Caco-2 (cell line): ENCODE results near the gene DNAJA3. TPM values are rescaled to one million over a fixed set of nuclear protein-coding genes. Genes with fewer than 3 reads are reported as not detected.
A peak's percentile ranks its signal among the peaks of the same experiment; 100 is the strongest.

Experiments used
- BruUV-seq: library from RNA; stranded (reverse); fragments of 400-500 nt; replicated peaks from 2 replicates; lab custom pipeline; 2021; lab: Mats Ljungman, UMichigan
- CTCF ChIA-PET: fragments of 300-600 bp; sonication (Branson Sonifier 250); formaldehyde crosslinking; loops from one replicate; lab custom pipeline; 2022; ENCODE audit warnings: antibody characterized with exemption; lab: Charles Lee
- POLR2A ChIA-PET: fragments of 300-600 bp; sonication (Branson Sonifier 250); formaldehyde crosslinking; loops from one replicate; lab custom pipeline; 2022; ENCODE audit warnings: antibody characterized with exemption; lab: Charles Lee
- DNase-seq, 2 experiments: peaks; one replicate each; pipeline versions ENCODE4 v3.0.0 to v3.0.0-alpha.2; 2020 to 2022
- H3K27me3 ChIP-seq: replicated peaks from 2 replicates; pipeline ENCODE4 v1.6.0; 2011; ENCODE audit warnings: low read length; ENCODE audit not compliant: control insufficient read depth, insufficient read depth
- H3K36me3 ChIP-seq: 2 replicates; pipeline ENCODE4 v1.5.1; 2011; ENCODE audit warnings: low read length; ENCODE audit not compliant: control insufficient read depth, insufficient read depth
- H3K4me1 ChIP-seq: fragments of 250-450 bp; sonication (Bioruptor Pico); 2 replicates; pipeline ENCODE4 v1.5.1; 2020; ENCODE audit warnings: mild to moderate bottlenecking
- H3K4me3 ChIP-seq: 2 replicates; pipeline ENCODE4 v1.5.1; 2011; ENCODE audit warnings: low read depth, mild to moderate bottlenecking, control low read depth, low read length
- H3K9me3 ChIP-seq: fragments of 250-450 bp; sonication (Bioruptor Pico); 2 replicates; pipeline ENCODE4 v1.5.1; 2020; ENCODE audit warnings: mild to moderate bottlenecking, moderate library complexity
- H3K27ac Mint-ChIP-seq: one replicate; pipeline ENCODE4 v1.8.0; 2022; ENCODE audit warnings: mixed read lengths; ENCODE audit not compliant: unreplicated experiment
- H3K27me3 Mint-ChIP-seq: one replicate; pipeline ENCODE4 v1.8.0; 2022; ENCODE audit warnings: mixed read lengths; ENCODE audit not compliant: insufficient read depth, unreplicated experiment
- H3K36me3 Mint-ChIP-seq: one replicate; pipeline ENCODE4 v1.8.0; 2022; ENCODE audit warnings: mild to moderate bottlenecking, mixed read lengths; ENCODE audit not compliant: insufficient read depth, unreplicated experiment
- H3K4me1 Mint-ChIP-seq: one replicate; pipeline ENCODE4 v1.8.0; 2022; ENCODE audit warnings: low read depth, mixed read lengths; ENCODE audit not compliant: unreplicated experiment
- H3K4me3 Mint-ChIP-seq: one replicate; pipeline ENCODE4 v1.8.0; 2022; ENCODE audit warnings: mild to moderate bottlenecking, moderate library complexity, mixed read lengths; ENCODE audit not compliant: unreplicated experiment
- H3K9me3 Mint-ChIP-seq: one replicate; pipeline ENCODE4 v1.8.0; 2022; ENCODE audit warnings: mixed read lengths; ENCODE audit not compliant: unreplicated experiment
- intact Hi-C: fragments of 100-400 bp; cut with micrococcal nuclease; formaldehyde crosslinking; loops from one replicate; pipeline ENCODE4 v1.10.0; 2022; ENCODE audit not compliant: unreplicated experiment
- total RNA-seq: library from RNA; stranded (reverse); gene quantifications from 2 replicates; pipeline ENCODE4 v1.2.3, GENCODE V29; 2022
- TF ChIP-seq, protein P1 (sequence below), 2 experiments: fragments of 200-600 bp in 1 of 2; IDR thresholded peaks; 1 replicate in 1 of 2; 2 replicates in 1 of 2; pipeline versions ENCODE4 v1.5.1 to v1.8.0; 2011 to 2022; ENCODE audit warnings: antibody characterized with exemption in 1 of 2, control low read depth in 1 of 2, inconsistent platforms in 1 of 2, low read depth in 1 of 2, low read length in 1 of 2, mild to moderate bottlenecking in 1 of 2, moderate library complexity in 1 of 2; ENCODE audit not compliant: insufficient read depth in 1 of 2, severe bottlenecking in 1 of 2, unreplicated experiment in 1 of 2

DNAJA3 gene
- total RNA-seq, 1 experiment from 2014 or later = 77.1 TPM

- H3K36me3 Mint-ChIP-seq = peaks cover 9% of the 10 kb centered on the region
- no peaks in the 10 kb centered on the region for H3K4me1 Mint-ChIP-seq
- H3K4me1 ChIP-seq = peaks cover 5% of the 10 kb centered on the region
- POLR2A ChIA-PET = interaction anchor here (0.7 kb wide), 4 partner anchors 12 to 326 kb away, joined by 3 to 7 read pairs (median 4); partner anchors contain the start of genes CDIP1 and ROGDI
- no peaks in the 10 kb centered on the region for H3K27me3 ChIP-seq
- H3K4me3 Mint-ChIP-seq = peak within 1 kb of the TSS; percentile 90
- H3K36me3 ChIP-seq = no peaks in the 10 kb centered on the region
- BruUV-seq = no TSS peak
- DNase-seq = peak; percentile 94 to 96
- H3K4me3 ChIP-seq = peak within 1 kb of the TSS; percentile 72
- CTCF ChIA-PET = interaction anchor here (1.2 to 1.8 kb wide), 3 partner anchors 11 to 99 kb away, joined by 3 to 10 read pairs (median 5); no protein-coding TSS in a partner anchor
- H3K27me3 Mint-ChIP-seq = no peaks in the 10 kb centered on the region
- intact Hi-C loops = loop anchor here (2.0 to 5.0 kb wide), 2 partner anchors 25 to 49 kb away; partner anchors contain the start of gene DNAJA3
- H3K9me3 Mint-ChIP-seq = no peaks in the 10 kb centered on the region
- no peaks in the 10 kb centered on the region for H3K9me3 ChIP-seq
- TF ChIP-seq, protein P1, sequence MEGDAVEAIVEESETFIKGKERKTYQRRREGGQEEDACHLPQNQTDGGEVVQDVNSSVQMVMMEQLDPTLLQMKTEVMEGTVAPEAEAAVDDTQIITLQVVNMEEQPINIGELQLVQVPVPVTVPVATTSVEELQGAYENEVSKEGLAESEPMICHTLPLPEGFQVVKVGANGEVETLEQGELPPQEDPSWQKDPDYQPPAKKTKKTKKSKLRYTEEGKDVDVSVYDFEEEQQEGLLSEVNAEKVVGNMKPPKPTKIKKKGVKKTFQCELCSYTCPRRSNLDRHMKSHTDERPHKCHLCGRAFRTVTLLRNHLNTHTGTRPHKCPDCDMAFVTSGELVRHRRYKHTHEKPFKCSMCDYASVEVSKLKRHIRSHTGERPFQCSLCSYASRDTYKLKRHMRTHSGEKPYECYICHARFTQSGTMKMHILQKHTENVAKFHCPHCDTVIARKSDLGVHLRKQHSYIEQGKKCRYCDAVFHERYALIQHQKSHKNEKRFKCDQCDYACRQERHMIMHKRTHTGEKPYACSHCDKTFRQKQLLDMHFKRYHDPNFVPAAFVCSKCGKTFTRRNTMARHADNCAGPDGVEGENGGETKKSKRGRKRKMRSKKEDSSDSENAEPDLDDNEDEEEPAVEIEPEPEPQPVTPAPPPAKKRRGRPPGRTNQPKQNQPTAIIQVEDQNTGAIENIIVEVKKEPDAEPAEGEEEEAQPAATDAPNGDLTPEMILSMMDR (IDR thresholded peaks at IDR 0.05; ENCODE audit: insufficient read depth in 1 of 2, low read depth in 1 of 2, low read length in 1 of 2, severe bottlenecking in 1 of 2, unreplicated experiment in 1 of 2) = peak in 1 of 2 experiments; percentile 51
- H3K27ac Mint-ChIP-seq = peak within 1 kb of the TSS; percentile 94
Measured at GRCh38 chr16:4475880-4476788, 50.5 kb downstream of the DNAJA3 start, which contains the start of gene HMOX2. HMOX2 (plus strand) TSS chr16:4476398; CDS start chr16:4505525, 29,127 bp downstream.

DNA sequence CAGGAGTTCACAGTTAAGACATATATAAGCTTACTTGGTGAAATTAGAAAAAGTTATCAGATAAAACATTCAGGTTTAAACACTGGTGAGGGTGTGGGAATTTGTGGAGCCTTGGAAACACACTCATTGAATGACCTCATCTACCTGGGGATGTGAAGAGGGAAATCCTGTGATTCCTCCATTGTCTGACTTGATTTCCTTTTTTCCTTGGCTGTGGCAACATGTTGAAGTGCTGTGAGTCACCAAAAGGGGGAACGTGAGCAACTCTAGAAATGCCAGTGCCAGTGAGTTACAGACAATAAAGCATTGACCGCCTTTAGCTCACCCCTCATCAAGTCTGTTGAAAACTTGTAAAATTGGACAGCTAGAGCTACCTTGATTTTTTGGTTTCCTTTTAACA lies 52.3 kb downstream of the DNAJA3 start:
- no TSS peak for BruUV-seq
- DNase-seq = no peak
- TF ChIP-seq, protein P1 (IDR thresholded peaks at IDR 0.05; ENCODE audit: insufficient read depth in 1 of 2, low read depth in 1 of 2, low read length in 1 of 2, severe bottlenecking in 1 of 2, unreplicated experiment in 1 of 2) = no peak
- Mint-ChIP-seq H3K4me3 (peak overlapping the region; percentile 90), H3K27me3 (no peaks in the 10 kb centered on the region), H3K27ac (peak overlapping the region; percentile 70), H3K4me1 (no peaks in the 10 kb centered on the region), H3K9me3 (no peaks in the 10 kb centered on the region), H3K36me3 (peaks cover 17% of the 10 kb centered on the region)
- Histone ChIP-seq H3K4me1 (peaks cover 5% of the 10 kb centered on the region), H3K4me3 (no peak overlapping the region), H3K36me3 (no peaks in the 10 kb centered on the region), H3K9me3 (no peaks in the 10 kb centered on the region), H3K27me3 (no peaks in the 10 kb centered on the region)
- intact Hi-C loops = loop anchor here (2.0 to 5.0 kb wide), 2 partner anchors 23 to 51 kb away; partner anchors contain the start of gene DNAJA3
- POLR2A ChIA-PET = interaction anchor here (0.5 kb wide), 1 partner anchor 205 kb away, joined by 8 read pairs; the partner anchor contains the start of gene TFAP4
- CTCF ChIA-PET = interaction anchor here (0.9 to 1.1 kb wide), 2 partner anchors 61 to 172 kb away, joined by 3 to 4 read pairs; partner anchors contain the start of gene CDIP1

GRCh38 chr16:4481526-4481925 lies 55.9 kb downstream of the DNAJA3 start:
- Histone ChIP-seq H3K36me3 (no peaks in the 10 kb centered on the region; the same call in 1 of the 2 replicates), H3K4me3 (no peak overlapping the region), H3K9me3 (no peaks in the 10 kb centered on the region), H3K27me3 (no peaks in the 10 kb centered on the region), H3K4me1 (peaks cover 5% of the 10 kb centered on the region; the same call in 1 of the 2 replicates)
- intact Hi-C loops = no loop called here
- POLR2A ChIA-PET = no interaction called here
- H3K4me1 Mint-ChIP-seq = peaks cover 6% of the 10 kb centered on the region
- CTCF ChIA-PET = no interaction called here
- DNase-seq = no peak
- no peaks in the 10 kb centered on the region for H3K27me3 Mint-ChIP-seq
- H3K27ac Mint-ChIP-seq = no peak overlapping the region
- H3K36me3 Mint-ChIP-seq = peaks cover 35% of the 10 kb centered on the region
- no peaks in the 10 kb centered on the region for H3K9me3 Mint-ChIP-seq
- TF ChIP-seq, protein P1 (IDR thresholded peaks at IDR 0.05; ENCODE audit: insufficient read depth in 1 of 2, low read depth in 1 of 2, low read length in 1 of 2, severe bottlenecking in 1 of 2, unreplicated experiment in 1 of 2) = no peak
- no TSS peak for BruUV-seq
- no peak overlapping the region for H3K4me3 Mint-ChIP-seq
